ENCODE data around the gene HDGFL3. TPM values are rescaled to one million over a fixed set of nuclear protein-coding genes. Genes with fewer than 3 reads are reported as not detected.
"Not testable (repeated sequence)": the region's sequence is repeated elsewhere in the genome, so short reads cannot be mapped to it uniquely, and the experiment has no call there.

HDGFL3 gene
- not detected in 2 replicates for total RNA-seq (2014; rRNA removed; shearing (Covaris generic); ENCODE audit: low replicate concordance)

DNA sequence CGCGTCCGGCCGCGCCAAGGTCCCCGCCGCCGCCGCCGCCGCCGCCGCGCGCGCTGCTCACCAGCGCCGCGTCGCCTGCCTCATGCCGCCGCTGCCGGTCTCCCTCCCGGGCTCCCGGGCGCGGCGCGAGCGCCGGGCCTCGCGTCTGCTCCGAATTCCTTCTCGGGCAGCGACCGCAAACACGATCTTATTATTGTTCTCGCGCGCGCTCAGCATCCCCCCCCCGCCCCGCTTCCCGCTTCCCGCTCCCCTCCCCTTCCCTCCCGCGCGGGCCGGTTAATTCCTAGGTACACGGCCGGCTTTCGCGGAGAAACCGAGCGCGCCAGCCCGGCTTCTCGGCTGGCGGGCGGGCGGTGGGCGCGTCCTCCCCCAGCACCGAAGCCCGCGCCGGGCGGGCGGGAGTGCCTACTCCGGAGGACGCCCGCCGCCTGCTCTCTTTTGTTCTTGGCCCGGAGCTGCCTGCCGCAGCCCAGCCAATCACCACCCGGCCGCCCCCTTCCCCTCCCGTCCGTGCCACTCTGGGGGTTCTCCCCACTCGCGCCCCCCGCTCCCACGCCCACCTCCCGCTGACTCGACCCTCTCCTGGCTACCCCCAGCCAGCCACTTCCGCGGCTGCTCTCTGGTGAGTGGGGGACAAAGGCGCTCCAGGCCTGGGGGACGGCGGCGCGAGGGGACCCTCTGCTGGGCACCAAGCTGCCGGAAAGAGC lies at the start of gene HDGFL3:
TSS of gene HDGFL3 (minus strand) at position 164 of the 707 bp plus-strand sequence. CDS start 409 bp downstream, outside the sequence.
- no peaks in the 10 kb centered on the region for H3K9me2 ChIP-seq (replicated peaks; ENCODE audit: insufficient read depth, low read length)
- no peak within 1 kb of the TSS for H3K27ac ChIP-seq (ENCODE audit: low read length)
- H3K4me1 ChIP-seq (ENCODE audit: low read length): no peaks in the 10 kb centered on the region
- no peak within 1 kb of the TSS for H3K4me3 ChIP-seq (ENCODE audit: low read length)
- H3K9ac ChIP-seq (ENCODE audit: low read length): no peak within 1 kb of the TSS
- H3K9me3 ChIP-seq (ENCODE audit: low read length): no peaks in the 10 kb centered on the region
- DNase-seq: no peak
- no peak within 1 kb of the TSS for H2AFZ ChIP-seq (ENCODE audit: low read length)
- no peaks in the 10 kb centered on the region for H3K36me3 ChIP-seq (ENCODE audit: insufficient read depth, low read length)
- H3K79me2 ChIP-seq (ENCODE audit: low read length): no peaks in the 10 kb centered on the region
- no peaks in the 10 kb centered on the region for H4K20me1 ChIP-seq (ENCODE audit: insufficient read depth, low read depth, low read length)
- H3K27me3 ChIP-seq (ENCODE audit: low read length): no peaks in the 10 kb centered on the region
- H3K4me2 ChIP-seq (ENCODE audit: low read depth, low read length, poor library complexity, severe bottlenecking): no peak within 1 kb of the TSS

DNA sequence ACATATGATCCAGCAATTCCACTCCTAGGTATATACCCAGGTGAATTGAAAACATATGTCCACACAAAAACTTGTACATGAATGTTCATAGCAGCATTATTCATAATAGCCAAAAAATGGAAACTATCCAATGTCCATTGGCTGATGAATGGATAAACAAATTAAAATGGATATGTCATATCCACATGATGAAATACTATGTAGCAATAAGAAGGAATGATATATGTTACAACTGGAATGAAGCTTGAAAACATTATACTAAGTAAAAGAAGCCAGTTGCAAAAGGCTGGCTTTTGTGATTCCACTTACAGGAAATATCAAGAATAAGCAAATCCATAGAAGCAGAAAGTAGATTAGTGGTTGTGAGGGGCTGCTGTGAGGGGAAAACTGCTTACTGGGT lies 43.2 kb upstream of the HDGFL3 start:
- no peak for DNase-seq
- no peaks in the 10 kb centered on the region for H3K27me3 ChIP-seq (ENCODE audit: low read length)
- no peak overlapping the region for H2AFZ ChIP-seq (ENCODE audit: low read length)
- H3K79me2 ChIP-seq (ENCODE audit: low read length): no peaks in the 10 kb centered on the region
- no peaks in the 10 kb centered on the region for H3K9me2 ChIP-seq (replicated peaks; ENCODE audit: insufficient read depth, low read length)
- H4K20me1 ChIP-seq (ENCODE audit: insufficient read depth, low read depth, low read length): no peaks in the 10 kb centered on the region
- no peak overlapping the region for H3K4me3 ChIP-seq (ENCODE audit: low read length)
- H3K9me3 ChIP-seq (ENCODE audit: low read length): no peaks in the 10 kb centered on the region
- H3K36me3 ChIP-seq (ENCODE audit: insufficient read depth, low read length): no peaks in the 10 kb centered on the region
- no peak overlapping the region for H3K27ac ChIP-seq (ENCODE audit: low read length)
- no peak overlapping the region for H3K4me2 ChIP-seq (ENCODE audit: low read depth, low read length, poor library complexity, severe bottlenecking)
- no peaks in the 10 kb centered on the region for H3K4me1 ChIP-seq (ENCODE audit: low read length)
- no peak overlapping the region for H3K9ac ChIP-seq (ENCODE audit: low read length)

DNA sequence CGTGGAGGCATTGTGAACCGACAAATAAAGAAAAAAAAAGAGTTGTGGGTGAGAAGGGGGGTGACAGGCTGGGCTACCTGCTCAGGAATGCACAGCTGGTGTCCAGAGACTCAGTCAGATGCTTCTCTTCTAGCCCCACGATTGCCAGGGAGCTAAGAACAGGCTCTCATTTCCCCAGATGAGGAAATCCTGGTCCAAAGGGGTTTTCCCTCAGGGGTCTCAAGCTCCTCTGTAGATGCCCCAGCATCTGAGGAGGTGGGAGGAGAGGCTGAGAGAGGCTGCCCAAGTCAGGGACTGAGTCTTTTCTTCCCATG lies 41.4 kb upstream of the HDGFL3 start:
- Histone ChIP-seq H3K9me3 (ENCODE audit: low read length) (no peaks in the 10 kb centered on the region), H3K4me3 (ENCODE audit: low read length) (no peak overlapping the region), H3K36me3 (ENCODE audit: insufficient read depth, low read length) (no peaks in the 10 kb centered on the region), H3K4me2 (ENCODE audit: low read depth, low read length, poor library complexity, severe bottlenecking) (no peak overlapping the region), H3K9me2 (replicated peaks; ENCODE audit: insufficient read depth, low read length) (no peaks in the 10 kb centered on the region), H4K20me1 (ENCODE audit: insufficient read depth, low read depth, low read length) (no peaks in the 10 kb centered on the region), H3K4me1 (ENCODE audit: low read length) (no peaks in the 10 kb centered on the region), H3K27me3 (ENCODE audit: low read length) (no peaks in the 10 kb centered on the region), H3K27ac (ENCODE audit: low read length) (no peak overlapping the region), H3K9ac (ENCODE audit: low read length) (no peak overlapping the region), H2AFZ (ENCODE audit: low read length) (no peak overlapping the region), H3K79me2 (ENCODE audit: low read length) (no peaks in the 10 kb centered on the region)
- DNase-seq: no peak

DNA sequence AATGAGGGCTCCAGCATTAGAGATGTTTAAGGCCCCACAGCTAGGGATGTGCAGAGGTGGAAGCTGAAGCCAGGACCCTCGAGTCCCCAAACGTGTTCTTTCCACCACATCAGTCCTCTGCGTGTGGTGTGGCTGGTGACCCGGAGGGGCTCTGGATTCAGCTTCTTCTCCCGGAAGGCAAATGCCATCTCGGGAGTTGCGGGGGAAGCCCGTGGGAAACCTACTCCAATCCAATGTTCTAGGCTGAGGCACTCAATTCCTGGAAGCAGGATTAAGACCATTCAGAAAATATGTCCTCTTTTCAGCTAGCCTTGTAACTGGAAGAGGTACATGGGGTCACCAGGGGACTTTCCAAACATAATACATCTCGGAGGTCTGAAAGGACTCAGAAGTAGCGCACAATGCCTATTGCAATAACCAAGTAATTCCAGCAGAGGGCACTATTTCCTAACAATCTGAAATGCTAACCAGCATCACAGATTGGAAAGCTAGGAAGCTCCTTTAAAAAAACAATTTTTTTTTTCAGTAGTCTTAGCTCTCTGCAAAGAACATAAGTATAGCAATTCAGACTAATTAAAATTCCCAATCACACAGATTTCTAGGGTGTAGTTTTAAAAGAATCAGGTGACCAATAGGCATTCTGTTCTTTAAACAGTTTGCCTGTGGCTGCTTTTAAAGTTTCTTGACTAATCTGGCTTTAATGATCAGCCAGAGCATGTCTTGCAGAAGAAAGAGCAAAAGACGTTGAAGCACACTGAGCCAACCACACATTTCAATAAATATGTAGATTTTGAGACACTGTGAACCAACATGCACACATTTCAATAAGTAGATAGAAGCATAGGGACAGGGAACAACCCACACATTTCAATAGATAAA lies 40.8 kb upstream of the HDGFL3 start:
- no peak overlapping the region for H3K4me2 ChIP-seq (ENCODE audit: low read depth, low read length, poor library complexity, severe bottlenecking)
- H3K36me3 ChIP-seq (ENCODE audit: insufficient read depth, low read length): no peaks in the 10 kb centered on the region
- no peaks in the 10 kb centered on the region for H4K20me1 ChIP-seq (ENCODE audit: insufficient read depth, low read depth, low read length)
- no peaks in the 10 kb centered on the region for H3K79me2 ChIP-seq (ENCODE audit: low read length)
- H3K27me3 ChIP-seq (ENCODE audit: low read length): no peaks in the 10 kb centered on the region
- DNase-seq: peak; percentile 88
- H3K27ac ChIP-seq (ENCODE audit: low read length): no peak overlapping the region
- H3K4me1 ChIP-seq (ENCODE audit: low read length): no peaks in the 10 kb centered on the region
- no peaks in the 10 kb centered on the region for H3K9me2 ChIP-seq (replicated peaks; ENCODE audit: insufficient read depth, low read length)
- no peak overlapping the region for H3K9ac ChIP-seq (ENCODE audit: low read length)
- 0 out of 2 replicates have a peak overlapping the region, but pooled peaks have one; percentile 27 for H2AFZ ChIP-seq (ENCODE audit: low read length)
- H3K9me3 ChIP-seq (ENCODE audit: low read length): no peaks in the 10 kb centered on the region
- H3K4me3 ChIP-seq (ENCODE audit: low read length): no peak overlapping the region

DNA sequence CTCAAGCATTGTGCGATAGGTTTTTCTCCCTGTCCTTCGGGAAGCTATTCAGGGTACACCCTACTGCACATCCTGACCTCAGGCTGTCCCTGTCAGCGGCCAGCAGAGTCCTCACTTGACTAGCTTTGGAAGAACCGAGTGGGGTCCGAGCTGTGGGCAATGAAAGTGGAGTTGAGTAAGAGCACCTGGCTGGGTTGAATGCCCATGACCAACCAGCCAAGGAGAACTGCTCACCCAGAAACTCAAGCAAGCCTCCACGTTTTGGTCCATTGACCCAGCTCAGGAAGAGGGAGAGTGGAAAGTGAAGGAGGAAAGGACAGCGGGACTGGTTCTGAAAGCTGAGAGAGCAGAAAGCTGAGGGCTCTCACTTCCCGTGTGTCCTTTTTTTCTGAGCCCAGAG lies 36.0 kb upstream of the HDGFL3 start:
- Histone ChIP-seq H3K9me3 (ENCODE audit: low read length) (no peaks in the 10 kb centered on the region), H3K9ac (ENCODE audit: low read length) (no peak overlapping the region), H2AFZ (ENCODE audit: low read length) (no peak overlapping the region), H3K9me2 (replicated peaks; ENCODE audit: insufficient read depth, low read length) (no peaks in the 10 kb centered on the region), H3K4me3 (ENCODE audit: low read length) (no peak overlapping the region), H3K27ac (ENCODE audit: low read length) (no peak overlapping the region), H3K36me3 (ENCODE audit: insufficient read depth, low read length) (no peaks in the 10 kb centered on the region), H3K27me3 (ENCODE audit: low read length) (no peaks in the 10 kb centered on the region), H3K4me2 (ENCODE audit: low read depth, low read length, poor library complexity, severe bottlenecking) (no peak overlapping the region), H3K79me2 (ENCODE audit: low read length) (no peaks in the 10 kb centered on the region), H3K4me1 (ENCODE audit: low read length) (no peaks in the 10 kb centered on the region), H4K20me1 (ENCODE audit: insufficient read depth, low read depth, low read length) (no peaks in the 10 kb centered on the region)
- no peak for DNase-seq

DNA sequence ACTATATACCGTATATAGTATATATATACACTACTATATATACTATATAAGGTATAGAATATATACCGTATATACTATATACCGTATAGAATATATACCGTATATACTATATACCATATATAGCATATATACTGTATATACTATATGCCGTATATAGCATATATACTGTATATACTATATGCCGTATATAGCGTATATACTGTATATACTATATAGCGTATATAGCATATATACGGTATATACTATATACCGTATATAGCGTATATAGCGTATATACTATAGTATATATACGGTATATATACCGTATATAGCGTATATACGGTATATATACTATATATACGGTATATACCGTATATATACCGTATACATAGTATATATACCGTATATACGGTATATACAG lies 22.6 kb upstream of the HDGFL3 start:
- H3K79me2 ChIP-seq (ENCODE audit: low read length): no peaks in the 10 kb centered on the region
- H3K27me3 ChIP-seq (ENCODE audit: low read length): no peaks in the 10 kb centered on the region
- H4K20me1 ChIP-seq (ENCODE audit: insufficient read depth, low read depth, low read length): no peaks in the 10 kb centered on the region
- no peak overlapping the region for H3K9ac ChIP-seq (ENCODE audit: low read length)
- H3K4me3 ChIP-seq (ENCODE audit: low read length): no peak overlapping the region
- no peak overlapping the region for H3K4me2 ChIP-seq (ENCODE audit: low read depth, low read length, poor library complexity, severe bottlenecking)
- no peaks in the 10 kb centered on the region for H3K4me1 ChIP-seq (ENCODE audit: low read length)
- no peak for DNase-seq
- no peaks in the 10 kb centered on the region for H3K9me3 ChIP-seq (ENCODE audit: low read length)
- no peaks in the 10 kb centered on the region for H3K9me2 ChIP-seq (replicated peaks; ENCODE audit: insufficient read depth, low read length)
- H2AFZ ChIP-seq (ENCODE audit: low read length): no peak overlapping the region
- no peak overlapping the region for H3K27ac ChIP-seq (ENCODE audit: low read length)
- H3K36me3 ChIP-seq (ENCODE audit: insufficient read depth, low read length): no peaks in the 10 kb centered on the region

DNA sequence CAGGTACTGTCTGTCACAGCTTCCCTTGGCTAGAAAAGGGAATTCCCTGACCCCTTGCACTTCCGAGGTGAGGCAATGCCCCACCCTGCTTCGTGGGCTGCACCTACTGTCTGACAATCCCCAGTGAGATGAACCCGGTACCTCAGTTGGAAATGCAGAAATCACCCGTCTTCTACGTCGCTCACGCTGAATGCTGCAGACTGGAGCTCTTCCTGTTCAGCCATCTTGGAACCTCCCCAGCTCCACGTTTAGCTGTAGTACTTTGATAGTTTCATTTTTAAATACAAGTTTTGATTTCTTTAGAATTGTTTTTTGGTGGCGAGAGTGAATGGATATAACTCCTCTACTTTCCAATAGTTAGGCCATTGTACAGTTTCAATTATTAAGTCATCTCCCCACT lies 17.8 kb upstream of the HDGFL3 start:
- no peaks in the 10 kb centered on the region for H3K27me3 ChIP-seq (ENCODE audit: low read length)
- no peaks in the 10 kb centered on the region for H3K9me2 ChIP-seq (replicated peaks; ENCODE audit: insufficient read depth, low read length)
- no peak overlapping the region for H2AFZ ChIP-seq (ENCODE audit: low read length)
- no peak overlapping the region for H3K9ac ChIP-seq (ENCODE audit: low read length)
- DNase-seq: no peak
- H3K79me2 ChIP-seq (ENCODE audit: low read length): no peaks in the 10 kb centered on the region
- H3K4me2 ChIP-seq (ENCODE audit: low read depth, low read length, poor library complexity, severe bottlenecking): no peak overlapping the region
- H3K4me1 ChIP-seq (ENCODE audit: low read length): no peaks in the 10 kb centered on the region
- H3K27ac ChIP-seq (ENCODE audit: low read length): no peak overlapping the region
- H3K4me3 ChIP-seq (ENCODE audit: low read length): no peak overlapping the region
- H3K36me3 ChIP-seq (ENCODE audit: insufficient read depth, low read length): no peaks in the 10 kb centered on the region
- no peaks in the 10 kb centered on the region for H4K20me1 ChIP-seq (ENCODE audit: insufficient read depth, low read depth, low read length)
- H3K9me3 ChIP-seq (ENCODE audit: low read length): no peaks in the 10 kb centered on the region

DNA sequence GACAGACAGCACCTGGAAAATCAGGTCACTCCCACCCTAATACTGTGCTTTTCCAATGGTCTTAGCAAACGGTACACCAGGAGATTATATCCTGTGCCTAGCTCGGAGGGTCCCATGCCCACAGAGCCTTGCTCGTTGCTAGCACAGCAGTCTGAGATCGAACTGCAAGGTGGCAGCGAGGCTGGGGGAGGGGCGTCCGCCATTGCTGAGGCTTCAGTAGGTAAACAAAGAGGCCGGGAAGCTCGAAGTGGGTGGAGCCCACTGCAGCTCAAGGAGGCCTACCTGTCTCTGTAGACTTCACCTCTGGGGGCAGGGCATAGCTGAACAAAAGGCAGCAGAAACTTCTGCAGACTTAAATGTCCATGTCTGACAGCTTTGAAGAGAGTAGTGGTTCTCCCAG lies 14.2 kb upstream of the HDGFL3 start:
- H3K27me3 ChIP-seq (ENCODE audit: low read length); H3K9me3 ChIP-seq (ENCODE audit: low read length); H3K27ac ChIP-seq (ENCODE audit: low read length); H3K4me3 ChIP-seq (ENCODE audit: low read length); DNase-seq; H3K9me2 ChIP-seq (replicated peaks; ENCODE audit: insufficient read depth, low read length); H3K79me2 ChIP-seq (ENCODE audit: low read length); H3K9ac ChIP-seq (ENCODE audit: low read length); H3K4me1 ChIP-seq (ENCODE audit: low read length); H3K36me3 ChIP-seq (ENCODE audit: insufficient read depth, low read length); H4K20me1 ChIP-seq (ENCODE audit: insufficient read depth, low read depth, low read length); H2AFZ ChIP-seq (ENCODE audit: low read length); H3K4me2 ChIP-seq (ENCODE audit: low read depth, low read length, poor library complexity, severe bottlenecking): not testable (repeated sequence)

Data from Karpas-422 (cell line).